RPMI8226 (cell line): ENCODE data around the gene RNF130.
"Not testable (repeated sequence)": the region's sequence is repeated elsewhere in the genome, so short reads cannot be mapped to it uniquely, and the experiment has no call there.

Experiments
- DNase-seq: peaks from one replicate; pipeline ENCODE4 v3.0.0-alpha.2; 2015

The RNF130 gene

GRCh38 chr5:180053061-180053602 lies 18.4 kb downstream of the RNF130 start:
- DNase-seq, result no peak

- DNase-seq, result no peak
Measured at GRCh38 chr5:180052211-180052818, 19.2 kb downstream of the RNF130 start.

- DNase-seq, result no peak
Measured at GRCh38 chr5:180050121-180050940, 21.2 kb downstream of the RNF130 start.

- no peak for DNase-seq
Measured at GRCh38 chr5:180049185-180049548, 22.4 kb downstream of the RNF130 start.

- DNase-seq, result no peak
Measured at GRCh38 chr5:180047667-180048066, 23.9 kb downstream of the RNF130 start.

- DNase-seq, result no peak
Measured at GRCh38 chr5:180046656-180047055, 24.9 kb downstream of the RNF130 start.

GRCh38 chr5:180045889-180046499 lies 25.6 kb downstream of the RNF130 start:
- no peak for DNase-seq

- DNase-seq, result no peak
Measured at GRCh38 chr5:180043377-180043776, 28.2 kb downstream of the RNF130 start.

GRCh38 chr5:180041301-180042274 lies 30.0 kb downstream of the RNF130 start:
- DNase-seq, result no peak

- no peak for DNase-seq
Measured at GRCh38 chr5:180040287-180041214, 31.0 kb downstream of the RNF130 start.

GRCh38 chr5:180035206-180035931 lies 36.2 kb downstream of the RNF130 start:
- no peak for DNase-seq

- DNase-seq, result no peak
Measured at GRCh38 chr5:180034564-180034963, 37.0 kb downstream of the RNF130 start.

- DNase-seq, result no peak
Measured at GRCh38 chr5:180027459-180028089, 44.0 kb downstream of the RNF130 start.

- no peak for DNase-seq
Measured at GRCh38 chr5:180026734-180027458, 44.7 kb downstream of the RNF130 start.

GRCh38 chr5:180026320-180026719 lies 45.2 kb downstream of the RNF130 start:
- DNase-seq, result no peak

GRCh38 chr5:180021900-180022299 lies 49.7 kb downstream of the RNF130 start:
- DNase-seq, result peak; percentile 2

- DNase-seq, result peak; percentile 19
Measured at GRCh38 chr5:180020176-180020575, 51.4 kb downstream of the RNF130 start.

GRCh38 chr5:180018347-180019060 lies 53.1 kb downstream of the RNF130 start:
- DNase-seq, result no peak

GRCh38 chr5:180015523-180015922 lies 56.0 kb downstream of the RNF130 start:
- DNase-seq, result not testable (repeated sequence)
